Nephron progenitor cell (in vitro differentiated cells): Measurements from ENCODE around the gene PER2.

Source experiments
- DNase-seq: peaks from one replicate; pipeline ENCODE4 v3.0.0; 2021
- H3K27ac Mint-ChIP-seq: 2 replicates; pipeline ENCODE4 v1.8.0; 2021; ENCODE audit warnings: mild to moderate bottlenecking, moderate library complexity, mixed read lengths
- H3K27me3 Mint-ChIP-seq: 2 replicates; pipeline ENCODE4 v1.8.0; 2021; ENCODE audit warnings: mild to moderate bottlenecking, low read depth, mixed read lengths; ENCODE audit not compliant: poor library complexity
- H3K36me3 Mint-ChIP-seq: 2 replicates; pipeline ENCODE4 v1.8.0; 2021; ENCODE audit warnings: low read depth, mixed read lengths
- H3K4me1 Mint-ChIP-seq: 2 replicates; pipeline ENCODE4 v1.8.0; 2021; ENCODE audit warnings: mixed read lengths
- H3K4me3 Mint-ChIP-seq: 2 replicates; pipeline ENCODE4 v1.8.0; 2021; ENCODE audit warnings: mild to moderate bottlenecking, moderate library complexity, mixed read lengths
- H3K9me3 Mint-ChIP-seq: 2 replicates; pipeline ENCODE4 v1.8.0; 2021; ENCODE audit warnings: mild to moderate bottlenecking, moderate library complexity, mixed read lengths
- CTCF ChIP-seq: fragments of 200-600 bp; sonication (generic); IDR thresholded peaks from 2 replicates; pipeline ENCODE4 v1.5.0; 2021; ENCODE audit warnings: antibody characterized with exemption

The PER2 gene

GRCh38 chr2:238286551-238286950 is 1.9 kb downstream of the PER2 start:
- DNase-seq: no peak
- H3K27ac Mint-ChIP-seq: peak overlapping the region; percentile 94
- peak overlapping the region; percentile 87 for H3K4me3 Mint-ChIP-seq
- peaks cover 4% of the 10 kb centered on the region for H3K27me3 Mint-ChIP-seq
- H3K9me3 Mint-ChIP-seq: no peaks in the 10 kb centered on the region
- TF ChIP-seq CTCF: no peak
- peaks cover 6% of the 10 kb centered on the region for H3K36me3 Mint-ChIP-seq
- peaks cover 75% of the 10 kb centered on the region for H3K4me1 Mint-ChIP-seq

GRCh38 chr2:238286095-238286494 is 2.3 kb downstream of the PER2 start:
- H3K4me1 Mint-ChIP-seq: peaks cover 75% of the 10 kb centered on the region
- DNase-seq: no peak
- H3K36me3 Mint-ChIP-seq: peaks cover 6% of the 10 kb centered on the region
- peak overlapping the region; percentile 87 for H3K4me3 Mint-ChIP-seq
- no peak for TF ChIP-seq CTCF
- H3K9me3 Mint-ChIP-seq: no peaks in the 10 kb centered on the region
- peak overlapping the region; percentile 94 for H3K27ac Mint-ChIP-seq
- peaks cover 4% of the 10 kb centered on the region for H3K27me3 Mint-ChIP-seq

- Mint-ChIP-seq H3K27ac (peak overlapping the region; percentile 94), H3K9me3 (no peaks in the 10 kb centered on the region), H3K4me3 (peak overlapping the region; percentile 87), H3K36me3 (peaks cover 6% of the 10 kb centered on the region), H3K27me3 (peaks cover 4% of the 10 kb centered on the region), H3K4me1 (peaks cover 73% of the 10 kb centered on the region)
- DNase-seq: peak; percentile 39
- no peak for TF ChIP-seq CTCF
Measured at GRCh38 chr2:238285653-238286082, 2.7 kb downstream of the PER2 start.

GRCh38 chr2:238284802-238285515 is 3.5 kb downstream of the PER2 start:
- Mint-ChIP-seq H3K4me3 (no peak overlapping the region), H3K36me3 (peaks cover 6% of the 10 kb centered on the region), H3K4me1 (peaks cover 72% of the 10 kb centered on the region), H3K27me3 (peaks cover 4% of the 10 kb centered on the region), H3K27ac (peak overlapping the region; percentile 94), H3K9me3 (no peaks in the 10 kb centered on the region)
- no peak for DNase-seq
- TF ChIP-seq CTCF: no peak

- peaks cover 4% of the 10 kb centered on the region for H3K27me3 Mint-ChIP-seq
- H3K36me3 Mint-ChIP-seq: peaks cover 6% of the 10 kb centered on the region
- no peak for DNase-seq
- H3K4me1 Mint-ChIP-seq: peaks cover 79% of the 10 kb centered on the region
- no peak overlapping the region for H3K27ac Mint-ChIP-seq
- H3K4me3 Mint-ChIP-seq: no peak overlapping the region
- no peak for TF ChIP-seq CTCF
- no peaks in the 10 kb centered on the region for H3K9me3 Mint-ChIP-seq
Measured at GRCh38 chr2:238282861-238283738, 5.3 kb downstream of the PER2 start.
